ENCODE data around the gene ARMH1.

Gene ARMH1

GRCh38 chr1:44672254-44672955 lies 2.1 kb upstream of the ARMH1 start:
- no peak for DNase-seq

GRCh38 chr1:44672961-44673674 lies 1.4 kb upstream of the ARMH1 start:
- no peak for DNase-seq

DNA sequence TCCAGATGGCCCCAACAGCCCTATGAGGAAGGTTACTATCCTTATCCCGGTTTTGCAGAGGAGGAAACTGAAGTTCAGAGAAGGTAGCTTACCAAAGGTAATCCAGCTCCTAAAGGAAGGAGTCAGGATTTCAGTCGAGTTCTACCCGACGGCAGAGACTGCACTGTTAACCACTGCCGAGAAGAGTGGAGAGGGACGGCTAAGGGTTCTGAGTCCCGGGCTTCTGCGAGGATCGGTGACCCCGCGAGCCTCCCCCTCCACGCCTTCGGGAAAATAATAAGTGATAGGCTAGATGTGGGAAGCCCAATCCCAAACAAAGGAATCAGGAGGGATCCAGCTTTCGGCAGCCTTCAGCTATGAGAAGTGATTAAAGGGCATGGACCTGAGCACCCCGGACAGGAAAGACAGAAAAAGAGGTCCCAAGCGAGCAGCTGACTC lies 820 bp upstream of the ARMH1 start:
- DNase-seq, result no peak

DNA sequence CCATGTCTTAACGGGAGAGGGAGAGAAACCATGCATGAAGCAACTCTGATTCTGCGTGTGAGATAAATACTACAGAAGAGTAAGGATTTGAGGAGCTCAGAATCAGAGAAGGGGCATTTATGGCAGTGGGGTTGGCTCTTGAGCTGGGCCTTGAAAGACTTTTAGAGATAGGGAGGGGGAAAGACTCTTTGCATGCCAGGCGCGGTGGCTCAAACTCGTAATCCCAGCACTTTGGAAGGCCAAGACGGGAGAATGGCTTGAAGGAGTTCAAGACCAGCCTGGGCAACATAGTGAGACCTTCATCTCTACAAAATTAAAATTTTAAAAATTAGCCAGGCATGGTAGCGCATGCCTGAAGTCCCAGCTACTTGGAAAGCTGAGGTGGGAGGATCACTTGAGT lies 672 bp downstream of the ARMH1 start:
- no peak for DNase-seq

GRCh38 chr1:44676484-44677200 lies 2.1 kb downstream of the ARMH1 start:
- no peak for DNase-seq

DNA sequence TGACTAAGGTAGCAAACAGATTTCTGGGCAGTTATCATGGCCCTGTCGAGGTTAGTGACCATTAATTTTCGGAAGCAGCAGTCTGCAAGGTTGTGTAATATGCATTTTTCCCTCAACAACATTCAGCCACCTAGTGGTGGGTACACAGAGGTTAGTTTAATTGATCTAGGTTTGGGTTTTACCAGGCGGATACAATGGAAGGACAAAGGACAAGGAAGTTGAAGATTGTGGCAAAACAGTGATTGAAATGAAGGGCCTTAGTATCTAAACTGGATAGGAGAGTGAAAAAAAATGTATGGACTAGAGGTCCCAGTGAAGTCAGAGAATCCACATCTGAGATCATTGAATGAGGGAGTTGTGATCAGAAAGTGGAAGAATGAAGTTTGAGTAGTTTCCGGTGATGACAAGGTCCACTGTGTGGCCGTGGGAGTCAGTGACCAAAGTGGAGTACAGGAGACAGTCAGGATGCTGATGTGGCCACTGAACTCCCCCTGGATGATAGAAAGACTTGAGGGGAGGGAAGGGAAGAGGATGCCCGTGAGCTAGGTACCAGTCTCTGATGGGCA lies 2.8 kb downstream of the ARMH1 start:
- DNase-seq, result peak in 1 of 2 experiments; percentile 33

GRCh38 chr1:44678120-44678519 lies 3.6 kb downstream of the ARMH1 start:
- DNase-seq, result no peak

GRCh38 chr1:44678626-44679025 lies 4.1 kb downstream of the ARMH1 start:
- DNase-seq, result no peak

- no peak for DNase-seq
Measured at GRCh38 chr1:44679468-44679867, 5.0 kb downstream of the ARMH1 start.

- DNase-seq, result no peak
Measured at GRCh38 chr1:44681905-44682882, 7.7 kb downstream of the ARMH1 start.

DNA sequence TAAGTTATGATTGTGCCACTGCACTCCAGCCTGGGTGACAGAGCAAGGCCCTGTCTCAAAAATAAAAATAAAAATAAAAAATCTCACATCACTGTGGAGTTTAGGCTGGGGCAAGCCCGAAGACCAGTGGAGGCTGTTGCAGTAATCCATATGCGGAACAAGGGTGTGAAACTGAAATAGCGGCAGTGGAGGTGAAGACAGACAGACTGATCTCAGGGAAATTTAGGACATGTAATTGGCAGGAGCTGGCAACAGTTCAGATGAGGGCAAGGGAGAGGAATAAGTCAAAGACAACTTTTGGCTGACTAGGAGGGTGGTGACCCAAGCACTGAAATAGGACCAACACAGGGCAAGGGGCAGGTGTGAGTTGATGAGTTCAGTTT lies 8.4 kb downstream of the ARMH1 start:
- no peak for DNase-seq

GRCh38 chr1:44684525-44684924 lies 10.0 kb downstream of the ARMH1 start:
- DNase-seq, result no peak

- DNase-seq, result no peak
Measured at GRCh38 chr1:44685218-44685617, 10.7 kb downstream of the ARMH1 start.

DNA sequence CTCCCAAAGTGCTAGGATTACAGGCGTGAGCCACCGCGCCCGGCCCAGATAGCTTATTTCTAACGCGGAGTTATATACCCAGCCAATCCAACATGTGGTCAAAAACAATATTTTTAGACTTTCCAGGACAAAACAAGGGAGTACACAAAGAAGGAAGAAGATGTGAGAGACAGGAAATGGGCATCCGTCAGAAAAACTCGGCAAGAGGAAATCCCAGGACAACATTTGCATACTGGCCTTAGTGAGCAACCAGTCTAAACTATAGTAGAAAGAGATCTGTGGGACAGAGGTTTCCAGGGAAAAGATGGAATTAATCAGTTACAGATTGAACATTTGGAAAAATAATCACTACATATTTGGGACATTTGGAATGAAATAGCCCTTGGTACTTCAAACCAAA lies 11.4 kb downstream of the ARMH1 start:
- DNase-seq, result no peak

DNA sequence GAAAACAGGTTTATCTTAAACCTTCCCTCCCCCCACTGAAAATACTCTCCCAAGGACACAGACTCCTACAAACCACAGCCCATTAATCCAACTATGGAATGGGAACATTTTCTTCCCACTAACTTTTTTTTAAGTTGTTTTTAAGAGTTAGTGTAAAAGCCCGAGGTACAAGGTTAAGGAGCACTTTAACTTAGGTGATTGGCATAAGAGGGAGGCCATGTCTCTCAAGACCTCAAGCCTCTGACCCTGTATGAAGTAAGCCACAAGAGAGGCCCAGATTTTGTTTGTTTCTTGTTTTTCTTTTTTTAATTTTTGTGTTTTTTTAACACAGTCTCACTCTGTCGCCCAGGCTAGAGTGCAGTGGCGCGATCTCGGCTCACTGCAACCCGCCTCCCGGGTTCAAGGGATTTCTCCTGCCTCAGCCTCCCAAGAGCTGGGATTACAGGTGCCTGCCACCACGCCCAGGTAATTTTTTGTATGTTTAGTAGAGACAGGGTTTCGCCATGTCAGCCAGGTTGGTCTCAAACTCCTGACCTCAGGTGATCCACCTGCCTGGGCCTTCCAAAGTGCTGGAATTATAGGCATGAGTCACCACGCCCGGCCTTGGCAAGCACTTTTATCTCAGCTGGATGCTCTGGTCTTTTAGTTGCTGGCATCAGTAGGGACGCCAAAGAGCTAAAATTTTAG lies 14.4 kb downstream of the ARMH1 start:
- no peak for DNase-seq

DNA sequence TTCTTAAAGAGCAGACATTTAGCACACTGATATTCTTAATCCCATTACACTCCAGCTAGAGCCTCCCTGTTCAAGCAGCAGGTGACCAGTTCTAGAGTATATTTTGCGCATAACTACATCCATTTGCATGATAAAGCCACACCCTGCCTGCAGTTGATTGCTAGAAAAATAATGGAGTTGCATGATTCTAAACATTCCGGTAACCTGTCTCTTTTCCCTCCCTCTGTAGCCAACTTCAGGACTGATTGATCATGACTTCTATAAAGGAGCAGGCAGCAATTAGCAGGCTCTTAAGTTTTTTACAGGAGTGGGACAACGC lies 14.9 kb downstream of the ARMH1 start:
- DNase-seq, result no peak

GRCh38 chr1:44693159-44693558 lies 18.6 kb downstream of the ARMH1 start:
- no peak for DNase-seq

GRCh38 chr1:44693900-44694299 lies 19.4 kb downstream of the ARMH1 start:
- no peak for DNase-seq

DNA sequence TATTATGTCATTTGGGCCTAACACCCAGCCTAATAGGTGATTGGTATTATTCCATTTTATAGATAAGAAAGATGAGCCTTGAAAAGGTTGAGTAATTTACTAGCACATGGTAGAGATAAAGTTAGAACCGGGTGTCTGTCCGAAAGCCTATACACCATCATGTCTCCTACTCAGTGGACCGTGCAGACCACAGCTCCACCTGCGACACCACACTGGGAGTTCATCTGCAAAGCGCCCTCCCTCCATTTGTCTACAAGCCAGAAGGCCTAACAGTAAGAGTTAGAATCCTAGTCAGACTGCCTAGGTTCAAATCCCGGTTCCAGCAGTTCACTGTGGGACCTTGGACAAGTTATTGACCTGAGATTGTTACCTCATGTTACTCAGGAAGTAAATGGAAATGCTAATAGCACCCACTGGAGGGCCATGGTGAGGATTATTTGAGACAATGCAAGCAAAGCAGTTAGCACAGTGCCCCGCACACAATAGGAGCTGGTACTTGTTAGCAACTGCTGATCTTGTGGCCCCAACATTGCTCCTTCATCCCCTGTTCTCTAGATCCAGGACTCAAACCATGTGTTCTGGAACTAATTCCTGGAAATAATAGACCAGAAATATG lies 20.5 kb downstream of the ARMH1 start:
- DNase-seq, result no peak

GRCh38 chr1:44695671-44696070 lies 21.2 kb downstream of the ARMH1 start:
- no peak for DNase-seq

DNA sequence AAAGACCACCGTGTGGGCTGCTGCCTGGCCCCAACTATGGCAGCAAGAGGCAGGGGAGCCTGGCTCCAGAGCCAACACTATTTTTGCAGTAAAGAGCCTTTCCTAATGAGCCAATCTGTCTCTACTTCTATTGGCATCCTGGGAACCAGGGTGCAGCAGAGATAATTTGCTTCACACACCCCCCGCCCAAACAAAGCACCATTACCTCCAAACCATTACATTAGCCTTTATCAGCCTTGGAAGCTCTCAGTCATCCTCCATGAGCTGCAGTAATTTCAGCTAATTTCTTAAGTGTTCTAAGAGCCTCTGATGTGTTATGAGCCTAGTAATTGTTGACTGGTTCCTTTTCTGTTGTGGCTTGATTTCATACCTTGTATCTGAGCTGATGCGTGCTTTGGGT lies 21.6 kb downstream of the ARMH1 start:
- no peak for DNase-seq
